GM19023 (cell line): ENCODE measurements around the gene BROX.
A peak's percentile ranks its signal among the peaks of the same experiment; 100 is the strongest.

Experiments
- ATAC-seq: cut with Tn5 transposase; IDR thresholded peaks from one replicate; pipeline ENCODE4 v1.9.1; 2021; ENCODE audit warnings: mild to moderate bottlenecking, moderate library complexity; ENCODE audit not compliant: unreplicated experiment

BROX gene

GRCh38 chr1:222769971-222770620 is 57.7 kb downstream of the BROX start:
- ATAC-seq: no peak

- peak; percentile 94 for ATAC-seq
Measured at GRCh38 chr1:222772996-222773379, 60.6 kb downstream of the BROX start.

GRCh38 chr1:222777463-222777862 is 65.1 kb downstream of the BROX start:
- ATAC-seq: no peak

- no peak for ATAC-seq
Measured at GRCh38 chr1:222777977-222778376, 65.6 kb downstream of the BROX start.

GRCh38 chr1:222781251-222781650 is 68.9 kb downstream of the BROX start:
- no peak for ATAC-seq

- no peak for ATAC-seq
Measured at GRCh38 chr1:222783051-222783450, 70.7 kb downstream of the BROX start.

- no peak for ATAC-seq
Measured at GRCh38 chr1:222784371-222784770, 72.0 kb downstream of the BROX start.
